DOHH2 (cell line): Measurements from ENCODE around the gene TOPBP1.

Experiments
- CTCF ChIP-seq: fragments of 200-600 bp; sonication (generic); IDR thresholded peaks from one replicate; pipeline ENCODE4 v1.5.1; 2014; ENCODE audit warnings: antibody characterized with exemption, mild to moderate bottlenecking, low read depth, low read length; ENCODE audit not compliant: poor library complexity, severe bottlenecking
- EZH2phosphoT487 ChIP-seq: fragments of 200-600 bp; sonication (generic); IDR thresholded peaks from 2 replicates; pipeline ENCODE4 v1.6.1; 2017; ENCODE audit warnings: borderline replicate concordance, mild to moderate bottlenecking, antibody characterized with exemption, low read length, moderate library complexity, mixed read lengths

GRCh38 chr3:133633439-133633838 lies 28.3 kb downstream of the TOPBP1 start:
- TF ChIP-seq CTCF, result no peak
- TF ChIP-seq EZH2phosphoT487, result no peak
